Fibroblast of skin of right biceps (primary cell): ENCODE data around the gene KLHL40.

Experiments
- DNase-seq: peaks from one replicate; pipeline ENCODE4 v3.0.0-alpha.2; 2013

KLHL40 gene

GRCh38 chr3:42685363-42685881, at the start of gene KLHL40:
Gene KLHL40, plus strand, starts transcription at chr3:42685537. Its CDS starts 82 bp downstream, at chr3:42685619.
- no peak for DNase-seq

- DNase-seq, result no peak
Observed at GRCh38 chr3:42637001-42637400, 48.3 kb upstream of the KLHL40 start.

- no peak for DNase-seq
Observed at GRCh38 chr3:42638339-42638842, 46.9 kb upstream of the KLHL40 start.

DNA sequence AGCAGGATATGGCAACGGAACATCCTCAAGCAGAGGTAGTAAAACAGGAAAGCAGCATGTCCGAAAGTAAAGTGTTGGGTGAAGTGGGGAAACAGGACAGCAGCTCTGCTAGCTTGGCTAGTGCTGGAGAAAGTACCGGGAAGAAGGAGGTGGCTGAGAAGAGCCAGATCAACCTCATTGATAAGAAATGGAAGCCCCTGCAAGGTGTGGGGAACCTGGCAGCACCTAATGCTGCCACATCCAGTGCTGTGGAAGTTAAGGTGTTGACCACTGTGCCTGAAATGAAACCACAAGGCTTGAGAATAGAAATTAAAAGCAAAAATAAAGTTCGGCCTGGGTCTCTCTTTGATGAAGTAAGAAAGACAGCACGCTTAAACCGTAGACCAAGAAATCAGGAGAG, 46.1 kb upstream of the KLHL40 start:
- DNase-seq, result no peak

GRCh38 chr3:42640129-42640528, 45.2 kb upstream of the KLHL40 start:
- no peak for DNase-seq

- DNase-seq, result no peak
Observed at GRCh38 chr3:42640771-42641370, 44.5 kb upstream of the KLHL40 start.

GRCh38 chr3:42647821-42648459, 37.4 kb upstream of the KLHL40 start:
- no peak for DNase-seq

DNA sequence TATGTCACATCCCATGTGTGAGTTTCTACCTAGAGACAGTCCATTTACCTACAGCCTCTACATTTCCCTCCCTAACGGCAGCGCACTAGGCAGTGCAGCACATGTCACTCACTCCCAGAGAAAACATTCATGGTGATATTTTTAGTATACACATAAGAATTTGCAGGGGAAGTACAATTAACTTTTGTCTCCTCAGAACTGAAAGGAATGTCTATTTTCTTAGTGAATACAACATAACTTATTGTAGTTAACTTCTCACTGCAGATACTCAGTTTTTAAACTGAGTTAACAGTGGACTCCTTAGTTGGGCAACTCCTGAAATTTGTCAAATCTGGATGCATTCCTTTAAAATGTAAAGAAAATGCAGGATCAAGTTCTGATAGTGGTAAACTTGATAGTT, 36.3 kb upstream of the KLHL40 start:
- DNase-seq, result no peak

DNA sequence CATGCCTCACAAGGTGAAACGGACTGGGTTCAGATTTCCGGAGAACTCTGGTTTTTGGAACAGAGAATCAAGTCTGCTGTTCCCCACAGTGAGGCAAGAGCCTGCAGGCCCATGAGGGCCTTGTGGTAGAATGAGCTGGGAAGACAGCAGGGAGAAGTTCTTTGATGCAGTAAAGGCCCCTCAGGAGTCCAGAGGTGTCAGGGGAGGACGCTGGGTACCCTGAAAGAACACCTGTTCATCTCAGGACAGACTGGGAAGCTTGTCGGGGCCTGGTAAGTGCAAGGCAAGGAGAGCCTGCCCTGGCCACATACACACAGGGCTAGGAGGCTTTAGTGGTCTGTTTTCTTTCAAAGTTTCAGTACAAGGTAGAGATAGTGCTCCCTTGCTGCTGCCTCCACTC, 35.6 kb upstream of the KLHL40 start:
- DNase-seq, result no peak

GRCh38 chr3:42651248-42652091, 33.9 kb upstream of the KLHL40 start:
- DNase-seq, result peak; percentile 73

GRCh38 chr3:42652251-42652610, 33.1 kb upstream of the KLHL40 start:
- DNase-seq, result no peak

DNA sequence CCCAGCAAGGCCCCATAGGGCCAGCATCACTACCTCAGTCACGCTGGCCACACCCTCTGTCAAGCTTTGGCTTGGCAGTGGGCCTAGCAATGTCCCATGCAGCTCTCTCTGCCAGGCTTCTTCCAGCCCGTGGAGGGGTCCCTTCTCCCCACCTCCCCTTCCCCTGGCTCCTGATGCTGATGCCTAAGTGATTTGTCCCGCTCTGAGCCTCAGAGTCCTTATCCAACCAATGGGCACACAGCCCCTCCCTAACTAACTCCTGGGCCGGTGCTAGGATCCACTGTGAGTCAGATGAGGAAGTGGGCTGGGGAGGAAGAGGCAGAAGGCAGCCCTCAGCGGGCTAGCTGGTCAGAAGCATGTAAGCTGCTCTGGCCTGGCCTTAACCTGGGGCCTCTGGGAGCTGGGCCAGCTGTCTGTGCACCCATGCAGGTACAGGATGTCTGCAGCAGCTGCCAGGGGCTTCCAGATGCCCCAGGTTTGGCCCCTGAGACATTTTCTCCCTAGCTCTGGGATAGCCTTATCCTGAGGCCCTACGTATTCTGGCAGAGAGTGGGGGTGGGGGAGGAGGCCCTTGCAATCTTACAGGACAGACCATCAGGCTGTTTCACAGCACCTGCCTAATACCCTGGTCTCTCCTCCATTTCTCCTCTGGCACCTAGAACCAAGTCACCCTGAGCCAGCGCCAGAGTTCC, 32.6 kb upstream of the KLHL40 start:
- peak; percentile 76 for DNase-seq

GRCh38 chr3:42653303-42653559, 32.1 kb upstream of the KLHL40 start:
- DNase-seq, result no peak

GRCh38 chr3:42653560-42654330, 31.6 kb upstream of the KLHL40 start, which contains the start of gene ZBTB47:
Gene ZBTB47, plus strand, starts transcription at chr3:42653697. Its CDS starts 4,659 bp downstream, at chr3:42658356.
- peak; percentile 30 for DNase-seq

DNA sequence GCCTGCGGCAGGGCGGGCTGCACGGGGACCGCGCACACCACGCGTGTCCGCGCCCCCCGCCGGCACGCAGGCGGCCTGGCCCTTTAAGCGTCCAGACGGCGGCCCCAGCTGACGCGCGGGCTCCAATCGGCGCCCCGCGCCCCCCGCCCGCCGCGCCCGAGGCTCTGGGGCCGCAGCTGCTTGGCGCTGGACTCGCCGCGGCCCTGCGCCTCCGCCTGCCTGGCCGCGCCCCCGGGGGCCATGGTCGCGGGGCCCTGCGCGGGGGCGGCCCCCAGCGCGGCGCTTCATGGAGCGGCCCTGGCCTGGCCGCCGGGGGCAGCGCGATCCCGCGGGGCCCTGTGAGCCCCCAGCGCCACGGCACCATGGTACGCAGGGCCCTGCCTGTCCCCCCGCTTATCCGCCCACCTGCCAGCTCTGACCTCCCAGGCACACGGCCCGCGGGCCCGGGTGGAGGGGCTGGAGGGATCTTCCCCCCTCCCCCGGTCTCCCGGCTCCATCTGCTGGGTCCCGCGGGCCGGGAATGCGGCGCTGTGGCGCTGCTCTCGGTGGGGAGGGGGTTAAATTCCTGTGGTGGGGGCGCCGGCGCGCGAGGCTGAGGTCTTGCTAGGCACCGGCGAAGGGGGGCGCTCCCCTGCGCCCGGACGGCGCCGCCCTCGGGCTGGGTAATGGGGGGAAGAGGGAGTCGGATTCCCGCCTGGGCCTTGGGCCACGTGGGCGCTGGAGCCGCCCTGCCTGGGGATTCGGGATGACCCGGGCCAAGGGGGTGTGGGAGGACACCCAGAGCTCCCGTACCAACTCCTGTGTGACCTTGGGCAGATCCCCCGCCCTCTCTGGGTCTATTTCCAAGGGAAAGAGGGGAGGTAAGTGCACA, 30.8 kb upstream of the KLHL40 start:
- peak; percentile 76 for DNase-seq

DNA sequence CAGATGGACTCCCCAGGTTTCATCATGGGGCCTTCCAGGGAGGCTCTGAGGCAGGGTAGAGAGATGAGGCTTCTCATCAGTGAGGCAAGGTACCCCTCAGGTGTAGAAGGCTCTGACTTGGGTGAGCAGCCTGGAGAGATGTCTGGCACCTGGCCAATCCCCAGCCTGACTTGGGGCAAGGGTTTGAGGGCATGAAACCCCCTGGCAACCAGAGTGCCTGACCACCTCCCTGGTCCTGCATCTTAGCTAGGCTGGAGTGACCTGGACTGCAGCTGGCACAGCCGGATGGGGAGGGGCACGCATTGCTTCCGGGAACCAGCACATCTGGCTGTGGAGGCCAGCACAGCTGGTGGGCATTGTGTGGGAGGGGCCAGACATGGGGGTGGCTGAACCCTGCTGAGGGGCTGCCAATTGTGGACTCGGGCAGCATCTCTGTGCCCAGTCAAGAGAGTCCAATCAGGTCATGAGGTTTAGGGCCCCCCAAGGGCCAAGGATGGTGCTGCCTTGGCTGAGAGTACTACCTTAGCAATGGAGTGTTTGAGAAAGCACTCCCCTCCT, 29.9 kb upstream of the KLHL40 start:
- no peak for DNase-seq

DNA sequence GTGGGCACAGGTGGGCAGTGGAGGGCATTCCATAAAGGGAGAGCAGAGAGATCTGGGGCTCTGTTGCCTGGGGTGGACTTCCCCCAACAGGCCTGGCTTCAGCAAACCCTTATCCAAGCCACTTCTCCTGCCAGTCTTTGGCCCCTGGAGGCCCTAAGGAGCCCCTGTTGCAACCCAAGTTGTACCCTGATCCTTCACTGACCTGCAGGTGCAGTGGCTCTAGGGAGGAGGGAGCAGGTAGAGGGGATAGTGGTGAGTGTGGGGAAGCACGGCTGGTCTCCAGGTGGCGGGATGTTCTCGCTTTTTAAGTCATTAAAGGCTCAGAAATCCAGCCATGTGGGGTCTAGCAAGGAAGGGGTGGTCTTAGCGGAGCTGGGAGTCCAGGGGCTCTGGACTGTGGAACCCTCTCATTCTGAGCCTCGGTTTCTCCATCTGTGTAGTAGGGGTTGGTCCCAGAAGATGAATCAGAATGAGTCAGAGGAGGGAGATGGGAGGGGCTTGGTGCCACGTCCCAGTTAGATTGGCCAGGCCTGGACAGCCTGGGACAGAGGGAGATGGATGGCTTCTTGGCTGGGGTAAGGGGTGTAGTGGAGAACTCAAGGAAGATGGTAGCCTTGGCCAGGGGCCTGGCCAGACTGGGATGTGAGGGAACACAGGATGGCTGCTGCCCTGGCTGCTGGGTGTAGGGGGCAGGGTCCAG, 29.2 kb upstream of the KLHL40 start:
- peak; percentile 52 for DNase-seq

- DNase-seq, result no peak
Observed at GRCh38 chr3:42656680-42657610, 28.4 kb upstream of the KLHL40 start.

DNA sequence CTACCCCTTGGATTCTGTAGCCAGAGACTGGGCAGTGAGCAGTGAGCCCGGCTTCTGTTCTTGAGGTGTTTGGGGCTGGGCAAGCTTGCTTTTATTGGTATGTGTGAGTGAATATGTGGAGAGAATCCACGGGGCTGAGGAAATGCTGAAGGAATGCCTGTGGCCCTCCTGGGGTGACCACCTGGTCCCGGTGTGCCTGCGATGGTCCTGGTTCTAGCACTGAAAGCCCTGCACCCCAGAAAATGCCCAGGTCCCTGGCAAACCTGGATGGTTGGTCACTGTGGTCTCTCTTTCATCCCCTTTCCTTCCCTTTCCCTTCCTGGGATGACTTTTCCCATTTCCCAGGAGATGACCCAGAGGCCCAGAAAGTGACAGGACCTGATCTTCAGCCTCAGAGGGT, 27.7 kb upstream of the KLHL40 start:
- no peak for DNase-seq
